ENCODE measurements around the gene NEGR1. TPM values are rescaled to one million over a fixed set of nuclear protein-coding genes. Genes with fewer than 3 reads are reported as not detected.

Gene NEGR1
- total RNA-seq, 1 experiment from 2014 or later: 4.1 TPM

GRCh38 chr1:72062584-72062983 lies 219.8 kb downstream of the NEGR1 start:
- no peaks in the 10 kb centered on the region for H3K27me3 Mint-ChIP-seq (ENCODE audit: insufficient read depth, unreplicated experiment)
- H3K36me3 Mint-ChIP-seq (ENCODE audit: insufficient read depth, unreplicated experiment): no peaks in the 10 kb centered on the region
- peak; percentile 50 for DNase-seq (ENCODE audit: unreplicated experiment)
- ChIA-PET CTCF (interaction anchor here (0.5 to 0.6 kb wide), 3 partner anchors 141 to 1118 kb away, joined by 3 read pairs; no protein-coding TSS in a partner anchor), POLR2A (no interaction called here)
- BruUV-seq (replicated peaks): no TSS peak
- H3K4me3 Mint-ChIP-seq (ENCODE audit: unreplicated experiment): no peak overlapping the region
- peaks cover 11% of the 10 kb centered on the region for H3K4me1 Mint-ChIP-seq (ENCODE audit: insufficient read depth, unreplicated experiment)
- H3K27ac Mint-ChIP-seq (ENCODE audit: low read depth, unreplicated experiment): no peak overlapping the region
- no peak for TF ChIP-seq CTCF (IDR thresholded peaks at IDR 0.05; ENCODE audit: unreplicated experiment)
- intact Hi-C loops (cut with micrococcal nuclease): no loop called here
- H3K9me3 Mint-ChIP-seq (ENCODE audit: unreplicated experiment): no peaks in the 10 kb centered on the region

- H3K9me3 Mint-ChIP-seq (ENCODE audit: unreplicated experiment): no peaks in the 10 kb centered on the region
- no peak for DNase-seq (ENCODE audit: unreplicated experiment)
- ChIA-PET CTCF (interaction anchor here (0.6 kb wide), 1 partner anchor 438 kb away, joined by 4 read pairs; no protein-coding TSS in a partner anchor), POLR2A (no interaction called here)
- BruUV-seq (replicated peaks): no TSS peak
- intact Hi-C loops (cut with micrococcal nuclease): no loop called here
- peaks cover 10% of the 10 kb centered on the region for H3K27me3 Mint-ChIP-seq (ENCODE audit: insufficient read depth, unreplicated experiment)
- peaks cover 11% of the 10 kb centered on the region for H3K4me1 Mint-ChIP-seq (ENCODE audit: insufficient read depth, unreplicated experiment)
- H3K4me3 Mint-ChIP-seq (ENCODE audit: unreplicated experiment): no peak overlapping the region
- TF ChIP-seq CTCF (IDR thresholded peaks at IDR 0.05; ENCODE audit: unreplicated experiment): no peak
- H3K27ac Mint-ChIP-seq (ENCODE audit: low read depth, unreplicated experiment): no peak overlapping the region
- H3K36me3 Mint-ChIP-seq (ENCODE audit: insufficient read depth, unreplicated experiment): no peaks in the 10 kb centered on the region
Measured at GRCh38 chr1:72060466-72061245, 221.7 kb downstream of the NEGR1 start.

GRCh38 chr1:72056516-72056915 lies 225.8 kb downstream of the NEGR1 start:
- no peaks in the 10 kb centered on the region for H3K36me3 Mint-ChIP-seq (ENCODE audit: insufficient read depth, unreplicated experiment)
- ChIA-PET POLR2A (interaction anchor here (0.8 kb wide), 1 partner anchor 66 kb away, joined by 3 read pairs; no protein-coding TSS in a partner anchor), CTCF (no interaction called here)
- H3K4me3 Mint-ChIP-seq (ENCODE audit: unreplicated experiment): no peak overlapping the region
- DNase-seq (ENCODE audit: unreplicated experiment): no peak
- no peaks in the 10 kb centered on the region for H3K9me3 Mint-ChIP-seq (ENCODE audit: unreplicated experiment)
- no peak for TF ChIP-seq CTCF (IDR thresholded peaks at IDR 0.05; ENCODE audit: unreplicated experiment)
- H3K4me1 Mint-ChIP-seq (ENCODE audit: insufficient read depth, unreplicated experiment): peaks cover 4% of the 10 kb centered on the region
- H3K27ac Mint-ChIP-seq (ENCODE audit: low read depth, unreplicated experiment): no peak overlapping the region
- peaks cover 17% of the 10 kb centered on the region for H3K27me3 Mint-ChIP-seq (ENCODE audit: insufficient read depth, unreplicated experiment)
- BruUV-seq (replicated peaks): no TSS peak
- intact Hi-C loops (cut with micrococcal nuclease): no loop called here

- intact Hi-C loops (cut with micrococcal nuclease): no loop called here
- Mint-ChIP-seq H3K4me3 (ENCODE audit: unreplicated experiment) (no peak overlapping the region), H3K9me3 (ENCODE audit: unreplicated experiment) (no peaks in the 10 kb centered on the region), H3K36me3 (ENCODE audit: insufficient read depth, unreplicated experiment) (peaks cover 6% of the 10 kb centered on the region), H3K27ac (ENCODE audit: low read depth, unreplicated experiment) (peak overlapping the region; percentile 59), H3K27me3 (ENCODE audit: insufficient read depth, unreplicated experiment) (peaks cover 24% of the 10 kb centered on the region), H3K4me1 (ENCODE audit: insufficient read depth, unreplicated experiment) (peaks cover 6% of the 10 kb centered on the region)
- no peak for TF ChIP-seq CTCF (IDR thresholded peaks at IDR 0.05; ENCODE audit: unreplicated experiment)
- BruUV-seq (replicated peaks): no TSS peak
- ChIA-PET CTCF (interaction anchor here (1.0 kb wide), 1 partner anchor 13 kb away, joined by 4 read pairs; no protein-coding TSS in a partner anchor), POLR2A (no interaction called here)
- DNase-seq (ENCODE audit: unreplicated experiment): peak; percentile 13
Measured at GRCh38 chr1:72051538-72051937, 230.8 kb downstream of the NEGR1 start.
